Mucosa of gallbladder (tissue), 1 donor: ENCODE results near the gene LRRC2. TPM values are rescaled to one million over a fixed set of nuclear protein-coding genes. Genes with fewer than 3 reads are reported as not detected.
"Not testable (repeated sequence)": the region's sequence is repeated elsewhere in the genome, so short reads cannot be mapped to it uniquely, and the experiment has no call there.

Source experiments
- DNase-seq: peaks from one replicate; pipeline ENCODE4 v3.0.0-alpha.2; 2020; ENCODE audit warnings: low spot score
- total RNA-seq: library from RNA; stranded (reverse); gene quantifications from one replicate; pipeline ENCODE4 v1.2.1, GENCODE V29; 2021
- donor health status: DM: no; HTN: no; CAD: no.

LRRC2 gene, protein sequence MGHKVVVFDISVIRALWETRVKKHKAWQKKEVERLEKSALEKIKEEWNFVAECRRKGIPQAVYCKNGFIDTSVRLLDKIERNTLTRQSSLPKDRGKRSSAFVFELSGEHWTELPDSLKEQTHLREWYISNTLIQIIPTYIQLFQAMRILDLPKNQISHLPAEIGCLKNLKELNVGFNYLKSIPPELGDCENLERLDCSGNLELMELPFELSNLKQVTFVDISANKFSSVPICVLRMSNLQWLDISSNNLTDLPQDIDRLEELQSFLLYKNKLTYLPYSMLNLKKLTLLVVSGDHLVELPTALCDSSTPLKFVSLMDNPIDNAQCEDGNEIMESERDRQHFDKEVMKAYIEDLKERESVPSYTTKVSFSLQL
- 1.9 TPM for total RNA-seq

DNA sequence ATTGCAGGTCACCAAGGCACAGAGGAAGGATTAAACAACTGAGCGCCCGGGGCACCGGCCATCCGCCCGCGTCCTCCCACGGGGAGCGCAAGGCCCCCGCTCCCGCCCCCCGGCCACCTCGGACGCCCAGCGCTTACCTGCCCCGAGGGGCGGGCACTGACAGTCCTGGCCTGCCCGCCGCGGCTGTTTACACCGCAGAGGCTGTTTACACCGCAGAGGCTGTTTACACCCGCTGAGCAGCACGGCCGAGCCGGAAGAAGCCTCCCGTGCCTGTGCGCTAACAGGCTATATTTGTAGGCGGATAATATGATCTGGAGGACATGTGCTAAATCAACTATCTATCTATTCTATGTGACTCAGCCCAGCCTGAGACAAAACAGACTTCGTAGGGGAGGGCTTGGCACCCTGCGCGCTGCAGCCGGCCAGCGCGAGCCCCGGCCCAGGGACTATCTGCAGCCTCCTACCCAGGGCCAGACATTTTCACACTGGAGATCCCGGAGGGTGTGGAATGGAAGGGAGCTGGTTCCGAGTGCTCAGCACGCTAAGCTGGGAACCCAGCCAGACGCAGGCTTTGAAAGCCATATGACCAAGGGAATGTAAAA, at the start of gene LRRC2:
LRRC2 (minus strand) TSS at position 263 of the 602 bp plus-strand sequence. CDS start 14,711 bp downstream, outside the sequence.
- peak; percentile 55 for DNase-seq

DNA sequence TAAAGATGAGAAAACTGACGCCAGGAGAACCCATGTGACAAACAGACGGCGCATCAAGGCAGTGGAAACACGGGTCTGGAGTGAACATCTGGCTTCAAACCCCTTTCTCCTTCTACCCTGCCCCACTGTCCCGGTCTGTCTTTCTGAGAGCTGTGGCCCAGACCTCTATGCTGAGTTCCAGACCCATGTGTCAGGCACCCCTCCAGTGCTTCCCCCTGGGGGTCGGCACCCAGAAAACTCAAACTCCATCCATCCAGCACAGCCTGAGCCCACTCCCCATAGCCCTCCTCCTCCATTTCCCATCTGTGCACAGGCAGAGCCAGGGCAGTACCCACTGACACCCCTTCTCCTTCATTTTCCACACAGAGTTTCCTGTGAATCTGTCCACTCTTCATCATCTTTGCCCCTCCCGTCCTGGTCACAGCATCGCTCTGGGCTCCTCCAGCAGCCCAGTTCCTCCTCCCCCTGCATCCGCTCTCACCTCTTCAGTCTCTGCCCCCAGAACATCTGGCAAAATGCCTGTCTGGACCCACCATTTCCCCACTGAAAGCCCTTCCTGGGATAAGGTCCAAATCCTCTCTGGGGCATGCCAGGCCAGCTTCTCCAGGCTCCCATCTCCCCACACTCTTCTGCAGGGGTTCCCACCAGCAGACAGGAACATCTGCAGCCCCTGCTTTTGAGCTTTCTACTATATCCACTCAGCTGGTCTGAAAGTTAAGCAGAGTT, 49.1 kb upstream of the LRRC2 start:
- DNase-seq: no peak

DNA sequence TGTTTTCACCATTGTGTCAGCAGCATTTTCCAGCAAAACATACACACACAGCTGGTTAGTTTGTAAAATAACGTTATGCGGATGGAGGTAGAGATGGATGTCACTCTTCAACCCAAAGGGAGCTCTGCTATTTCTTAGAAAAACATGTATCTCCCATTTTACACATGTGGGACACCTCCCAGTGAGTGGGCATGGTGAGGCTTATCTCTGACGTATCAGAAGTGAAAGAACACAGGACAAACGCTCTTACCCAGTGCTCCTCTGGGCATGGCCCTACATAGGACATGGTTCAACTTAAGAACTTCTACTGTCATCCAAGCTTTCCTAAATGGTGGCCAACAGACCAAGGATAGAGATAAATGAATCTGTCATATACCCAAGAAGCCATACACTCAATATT, 48.3 kb upstream of the LRRC2 start:
- no peak for DNase-seq

DNA sequence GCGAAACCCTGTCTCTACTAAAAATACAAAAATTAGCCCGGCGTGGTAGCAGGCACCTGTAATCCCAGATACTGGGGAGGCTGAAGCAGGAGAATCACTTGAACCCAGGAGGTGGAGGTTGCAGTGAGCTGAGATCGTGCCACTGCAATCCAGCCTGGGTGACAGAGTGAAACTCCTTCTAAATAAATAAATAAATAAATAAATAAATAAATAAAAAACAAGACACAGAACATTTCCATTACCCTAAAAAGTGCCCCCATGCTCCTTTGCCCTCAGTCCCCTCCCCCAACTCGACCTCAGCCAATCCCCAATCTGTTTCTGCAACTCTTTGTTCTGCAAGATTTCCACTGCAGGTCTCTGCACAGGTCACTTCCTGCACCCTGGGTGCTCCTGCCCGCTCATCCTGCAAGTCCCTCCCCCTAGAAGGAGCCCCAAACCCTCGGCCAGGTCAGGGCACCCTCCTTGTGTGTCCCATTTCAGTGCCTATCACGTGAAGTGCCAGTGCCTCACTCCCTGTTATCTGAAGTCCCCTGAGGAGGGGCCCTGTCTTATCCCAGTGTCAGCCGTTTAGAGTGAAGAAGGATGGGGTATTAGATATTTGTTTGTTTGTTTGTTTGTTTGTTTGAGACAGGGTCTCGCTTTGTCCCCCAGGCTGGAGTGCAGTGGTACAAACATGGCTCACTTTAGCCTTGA, 47.4 kb upstream of the LRRC2 start:
- no peak for DNase-seq

DNA sequence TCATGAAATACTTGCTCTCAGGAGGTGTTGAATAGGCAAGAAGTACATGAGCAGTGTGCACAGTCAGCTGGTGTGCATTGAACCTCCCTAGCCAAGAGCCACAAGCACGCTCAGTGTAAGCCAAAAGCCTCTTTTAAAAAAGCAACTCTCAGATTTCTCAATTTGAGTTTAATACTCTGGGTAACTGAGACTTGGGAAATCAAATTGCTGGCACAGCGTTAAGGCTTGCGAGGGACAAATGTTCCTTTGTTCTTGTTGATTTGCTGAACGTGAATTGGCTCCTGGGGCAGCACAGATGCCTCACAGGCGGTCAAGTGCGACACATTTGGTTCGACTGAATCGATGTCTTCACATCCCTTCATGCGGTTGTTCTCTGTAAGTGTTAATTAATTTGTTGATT, 46.2 kb upstream of the LRRC2 start, which contains the start of gene FAM240A:
FAM240A (plus strand) TSS at position 202 of the 400 bp plus-strand sequence; CDS start at position 361, 159 bp downstream.
- DNase-seq: no peak

DNA sequence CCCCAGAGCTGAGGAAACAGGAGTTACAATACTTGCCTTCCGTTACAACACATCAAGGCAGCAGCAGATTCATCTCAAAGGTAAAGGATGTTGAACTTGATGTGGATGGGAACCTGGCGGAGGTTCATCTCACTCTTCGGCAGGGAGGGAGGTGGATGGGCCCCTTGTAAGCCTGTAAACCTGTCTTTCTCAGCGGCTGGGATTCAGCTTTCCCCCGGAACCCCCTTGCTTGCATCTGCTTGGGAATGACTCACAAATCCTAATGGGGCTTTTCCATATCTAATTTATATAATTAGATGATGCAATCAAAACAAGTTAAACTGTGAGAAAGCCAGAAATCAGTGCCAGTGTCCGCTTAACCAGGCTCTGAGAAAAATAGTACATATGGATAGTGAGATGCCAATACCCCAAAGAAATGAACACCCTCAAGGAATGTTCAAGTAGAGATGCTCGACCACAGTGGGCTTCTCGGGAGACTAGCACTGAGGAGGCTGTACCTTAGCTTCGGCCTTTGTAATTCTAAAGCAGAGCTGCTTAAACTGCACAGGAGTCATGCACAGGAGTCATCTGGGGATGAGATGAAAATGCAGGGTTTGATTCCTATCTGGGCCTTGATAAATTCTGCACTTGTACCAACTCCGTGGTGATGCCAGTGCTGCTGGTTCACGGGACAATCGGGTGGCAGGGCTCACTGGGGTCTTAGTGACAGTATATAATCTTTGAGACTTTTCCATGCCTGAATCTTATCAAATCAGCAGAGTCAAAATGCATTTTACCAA, 44.0 kb upstream of the LRRC2 start:
- no peak for DNase-seq

DNA sequence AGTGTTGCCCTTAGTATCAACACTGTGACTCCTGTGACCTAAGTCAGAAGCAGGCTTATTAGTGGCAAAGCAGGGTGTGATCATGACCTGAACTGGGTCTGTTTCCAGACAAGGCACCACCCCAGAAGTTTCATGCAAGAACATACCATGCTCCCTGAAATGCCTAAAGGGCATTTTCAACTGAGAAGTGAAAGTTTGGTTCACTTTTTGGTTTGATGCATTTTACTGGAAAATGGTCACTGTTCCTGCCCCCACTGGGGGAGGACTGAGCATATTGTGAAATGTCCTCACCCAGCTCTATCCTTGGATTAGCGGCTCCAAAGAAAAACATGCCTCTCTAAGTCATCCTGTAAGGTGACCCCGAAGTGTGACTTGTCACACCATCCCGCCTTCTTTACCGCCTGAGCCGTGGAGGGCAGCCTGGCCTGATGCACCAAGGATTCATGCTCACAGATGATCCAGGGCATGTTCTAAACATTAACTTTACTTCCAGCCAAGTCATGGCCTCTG, 43.2 kb upstream of the LRRC2 start:
- no peak for DNase-seq

DNA sequence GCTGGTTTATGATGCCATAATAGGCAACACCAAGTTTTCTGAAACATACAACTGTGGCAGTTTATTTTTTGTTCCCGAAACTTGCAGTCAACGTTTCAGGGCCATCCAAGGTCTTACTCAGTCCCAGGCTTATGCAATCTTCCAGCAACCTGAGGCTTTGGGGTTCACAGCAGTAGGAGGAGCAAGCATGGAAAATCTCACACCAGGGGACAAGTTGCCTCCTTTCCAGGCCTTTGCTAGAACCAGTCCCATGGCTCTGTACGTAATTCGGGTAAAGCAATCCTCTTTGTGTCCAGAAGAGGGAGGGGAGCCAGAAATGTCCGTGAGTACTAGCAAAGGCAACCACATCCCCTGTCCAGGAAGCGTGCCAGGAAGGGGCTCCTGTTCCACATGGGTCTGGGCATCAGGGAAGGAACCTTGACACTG, 41.5 kb upstream of the LRRC2 start:
- no peak for DNase-seq

DNA sequence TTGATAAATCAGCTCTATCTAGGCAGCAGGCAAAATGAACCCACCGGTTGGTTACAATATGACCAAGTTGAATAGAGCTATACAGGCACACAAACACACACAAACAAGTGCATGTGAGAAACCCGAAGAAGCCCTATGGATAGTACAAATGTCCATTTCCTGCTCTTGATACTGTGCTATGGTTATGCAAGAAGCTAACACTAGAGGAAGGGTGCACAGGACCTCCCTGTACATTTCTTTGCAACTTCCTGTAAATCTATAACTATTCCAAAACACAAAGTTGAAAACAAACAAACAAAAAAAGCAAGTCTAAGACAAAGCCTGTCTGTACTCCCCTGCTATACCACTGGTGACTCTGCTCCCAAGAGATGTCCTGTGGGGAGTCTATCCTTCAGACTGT, 38.0 kb upstream of the LRRC2 start:
- no peak for DNase-seq

DNA sequence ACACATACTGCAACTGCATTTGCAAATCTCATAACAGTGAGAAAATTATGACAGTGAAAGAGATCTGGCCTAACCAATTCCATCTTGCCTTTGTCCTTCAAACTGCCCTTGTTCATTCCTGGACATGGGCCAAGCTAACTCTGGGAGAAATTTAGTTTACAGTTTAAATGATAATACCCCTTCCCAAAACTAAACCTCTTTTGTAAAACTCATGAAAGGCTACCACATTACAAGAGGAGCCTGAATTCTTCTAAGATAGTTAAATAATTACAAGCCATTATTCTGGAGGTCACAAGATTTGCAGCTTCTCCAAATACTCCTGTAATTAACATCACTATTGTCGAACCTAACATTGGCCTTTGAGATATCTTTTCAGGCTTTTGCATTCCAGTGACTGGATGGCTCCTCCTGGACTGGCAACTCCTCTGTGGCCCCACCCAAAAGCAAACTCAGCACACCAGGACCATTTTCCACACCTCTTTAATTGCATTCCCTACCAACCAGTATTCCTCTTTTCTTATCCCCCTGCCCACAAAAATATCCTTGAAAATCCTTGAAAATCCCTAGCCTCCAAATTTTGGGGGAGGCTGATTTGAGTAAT, 37.4 kb upstream of the LRRC2 start:
- no peak for DNase-seq

DNA sequence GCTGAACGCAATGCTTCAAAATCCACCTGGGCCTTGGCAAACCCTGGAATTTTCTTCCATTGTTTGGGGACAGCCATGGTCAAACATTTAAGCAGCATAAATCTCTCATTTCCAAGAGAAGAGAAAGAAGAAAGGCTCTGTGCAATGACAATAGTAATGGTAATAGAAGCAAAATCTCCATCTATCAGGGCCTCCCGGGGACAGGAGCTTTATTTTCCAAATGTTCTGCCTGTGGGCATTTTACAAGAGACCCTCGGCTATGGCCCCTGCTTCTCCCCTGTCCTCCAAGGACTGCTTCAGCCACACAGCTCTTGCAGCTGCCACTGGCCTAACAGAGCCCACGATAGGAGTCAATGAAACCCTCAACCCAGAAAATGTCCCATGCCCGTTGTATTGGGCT, 33.5 kb upstream of the LRRC2 start:
- no peak for DNase-seq

DNA sequence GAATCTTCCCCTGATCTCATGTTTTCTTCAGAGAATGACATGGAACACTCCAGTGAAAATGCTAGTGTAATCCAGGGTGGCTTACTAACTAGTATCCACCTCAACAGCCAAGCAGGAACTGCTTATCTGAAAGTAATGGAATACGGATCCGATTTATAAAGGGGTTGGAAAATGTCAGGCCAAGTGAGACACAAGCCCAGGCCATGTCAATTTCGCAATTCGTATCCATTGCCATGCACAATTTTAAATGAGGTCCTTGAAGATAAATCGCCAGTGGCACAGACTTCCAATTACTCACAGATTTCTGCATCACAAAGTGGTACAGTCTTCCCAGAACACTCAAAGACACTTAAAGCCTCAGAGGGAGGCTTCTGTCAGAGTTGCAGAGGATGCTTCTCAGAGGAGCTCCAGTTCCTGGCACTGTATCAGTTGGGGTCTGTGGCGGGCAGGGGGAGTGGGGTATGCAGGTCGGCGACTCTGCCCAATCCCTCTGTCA, 29.8 kb upstream of the LRRC2 start:
- DNase-seq: no peak

DNA sequence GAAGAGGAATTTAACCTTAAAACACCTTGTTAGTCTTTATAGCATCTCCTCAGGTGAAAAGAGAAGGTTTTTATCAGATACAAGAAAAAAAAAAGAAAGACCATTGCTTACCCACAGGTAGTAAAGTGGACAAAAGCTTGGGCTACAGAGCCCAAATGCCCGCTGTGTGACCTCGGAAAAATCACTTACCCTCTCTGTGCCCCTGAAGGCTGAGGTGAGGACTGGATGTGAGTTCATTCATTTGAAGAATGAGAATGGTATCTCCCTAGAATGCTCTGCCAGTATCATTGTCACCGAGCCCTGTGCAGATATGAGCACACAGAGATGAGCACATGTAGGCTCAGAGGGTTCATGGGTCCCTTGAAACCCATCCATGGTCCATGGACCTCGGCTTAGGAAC, 28.6 kb upstream of the LRRC2 start:
- no peak for DNase-seq

DNA sequence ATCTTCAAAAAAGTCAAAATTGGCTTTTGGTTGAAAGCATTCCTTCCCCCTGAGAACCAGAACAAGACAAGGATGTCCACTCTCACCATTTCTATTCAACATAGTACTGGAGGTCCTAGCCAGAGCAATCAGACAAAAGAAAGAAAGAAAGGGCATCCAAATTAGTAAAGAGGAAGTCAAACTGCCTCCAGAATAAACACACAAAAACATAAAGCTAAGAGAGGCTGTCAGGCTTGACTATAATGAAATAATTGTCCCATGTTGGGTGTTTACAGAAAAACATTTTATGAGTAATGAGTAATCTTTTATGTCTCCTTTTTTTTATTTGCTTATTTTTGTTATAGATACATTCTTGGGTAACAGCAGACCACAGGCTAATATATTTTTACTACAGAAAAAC, 27.9 kb upstream of the LRRC2 start:
- DNase-seq: no peak

DNA sequence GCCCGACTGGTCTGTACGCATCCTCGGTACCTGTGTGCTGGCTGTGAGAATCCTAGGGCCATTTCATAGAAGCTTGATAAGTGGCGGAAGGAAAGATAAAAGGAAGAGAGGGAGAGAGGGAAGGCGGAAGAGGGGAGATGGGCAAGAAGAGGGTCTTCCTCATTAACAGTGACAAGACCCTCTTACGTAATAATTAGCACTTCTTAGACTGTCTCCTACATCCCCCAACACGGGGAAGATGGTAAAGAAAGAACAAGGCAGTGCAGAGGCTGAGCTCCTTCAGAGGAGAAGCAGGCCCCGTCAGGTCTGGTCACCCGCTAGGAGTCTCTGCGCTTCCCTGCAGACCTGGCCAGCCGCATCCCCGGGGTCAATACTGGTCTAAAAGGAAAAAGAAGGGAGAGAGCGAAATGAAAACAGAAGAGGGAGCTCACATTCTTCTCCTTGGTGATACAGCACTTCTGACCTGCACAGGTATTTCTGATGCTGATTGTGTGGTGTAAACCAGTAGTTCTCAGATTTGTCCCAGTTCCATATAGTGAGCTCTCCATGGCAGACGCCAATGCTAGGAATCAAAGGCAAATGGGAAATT, 27.3 kb upstream of the LRRC2 start:
- DNase-seq: no peak

DNA sequence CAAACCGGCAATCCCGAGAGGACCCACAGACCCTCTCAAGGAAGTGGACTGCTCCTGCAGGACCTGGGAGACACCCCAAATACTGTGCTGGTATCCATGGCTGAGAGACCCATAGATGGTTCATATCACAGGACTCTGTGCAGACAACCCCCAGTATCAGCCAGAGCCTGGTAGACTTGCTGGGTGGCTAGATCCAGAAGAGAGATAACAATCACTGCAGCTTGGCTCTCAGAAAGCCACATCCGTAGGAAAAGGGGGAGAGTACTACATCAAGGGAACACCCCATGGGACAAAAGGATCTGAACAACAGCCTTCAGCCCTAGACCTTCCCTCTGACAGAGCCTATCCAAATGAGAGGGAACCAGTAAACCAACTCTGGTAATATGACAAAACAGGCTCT, 21.2 kb upstream of the LRRC2 start:
- not testable (repeated sequence) for DNase-seq

DNA sequence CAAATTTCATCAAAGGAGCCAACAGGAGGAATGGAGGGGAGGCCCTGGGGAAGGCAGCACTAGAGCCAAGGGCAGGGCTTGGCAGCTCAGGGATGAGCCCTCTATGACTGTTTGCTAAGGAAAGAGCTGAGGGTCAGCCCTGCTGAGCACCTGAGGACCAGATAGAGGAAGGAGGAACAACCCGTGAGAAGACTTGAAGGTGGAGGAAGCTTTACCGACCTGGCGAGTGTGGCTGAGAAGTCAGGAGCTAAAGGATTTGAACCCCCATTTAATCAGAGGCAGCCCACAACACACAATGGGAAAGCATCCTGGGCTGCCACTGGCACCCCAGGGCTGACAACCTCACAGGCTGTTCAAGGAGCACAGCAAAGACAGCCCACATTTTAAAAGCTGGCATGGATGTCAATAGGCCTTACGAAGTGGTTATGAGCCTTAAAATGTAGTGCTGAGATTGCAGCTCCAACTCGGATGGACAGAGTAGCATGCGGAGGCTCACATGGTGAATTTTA, 20.7 kb upstream of the LRRC2 start:
- DNase-seq: no peak

DNA sequence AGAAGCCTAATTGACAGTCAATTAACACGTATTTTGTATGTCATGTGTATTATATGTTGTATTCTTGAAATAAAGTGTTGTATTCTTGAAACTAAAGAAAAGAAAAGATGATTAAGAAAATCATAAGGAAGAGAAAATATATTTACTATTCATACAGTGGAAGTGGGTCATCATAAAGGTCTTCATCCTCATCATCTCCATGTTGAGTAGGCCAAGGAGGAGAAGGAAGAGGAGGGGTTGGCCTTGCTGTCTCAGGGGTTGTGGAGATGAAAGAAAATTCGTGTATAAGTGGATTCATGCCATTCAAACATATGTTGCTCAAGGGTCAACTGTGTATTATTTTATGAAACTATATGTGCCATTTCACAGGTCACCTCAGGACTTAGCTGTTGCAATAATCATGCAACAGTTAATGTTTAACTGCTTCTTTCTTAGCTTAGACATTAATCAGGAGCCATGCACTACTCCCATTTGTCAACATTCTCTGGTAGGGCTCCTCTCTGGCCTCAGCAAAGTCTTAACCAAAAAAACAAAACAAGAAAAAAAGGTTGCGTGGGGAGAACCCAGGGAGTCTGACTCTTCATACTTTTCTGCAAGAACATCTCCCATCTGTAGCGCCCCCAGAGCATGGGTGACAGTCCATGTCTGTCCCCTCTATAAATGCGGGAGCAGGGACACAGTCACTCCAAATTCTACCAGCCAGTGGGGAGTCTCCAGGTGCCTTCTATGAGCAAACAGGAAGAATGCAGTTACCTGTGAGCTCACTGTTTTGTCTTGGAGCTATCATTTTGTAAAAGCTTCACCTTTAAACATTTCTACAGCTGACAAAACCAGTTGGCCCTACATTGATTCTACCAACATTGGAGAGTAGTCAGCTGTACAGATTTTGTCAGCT, 19.9 kb upstream of the LRRC2 start:
- no peak for DNase-seq
